OCI-LY3 (cell line): ENCODE measurements around the gene RPS6KL1.

Source experiments
- H2AFZ ChIP-seq: fragments of 200-600, 300-600 bp; shearing (Covaris generic); 2 replicates; pipeline ENCODE4 v1.6.0; 2014; ENCODE audit warnings: antibody characterized with exemption, low read depth, low read length
- H3K27ac ChIP-seq: fragments of 200-600, 300-600 bp; sonication (generic); 2 replicates; pipeline ENCODE4 v1.5.1; 2014; ENCODE audit warnings: mild to moderate bottlenecking, low read length, moderate library complexity, mixed read lengths
- H3K27me3 ChIP-seq: fragments of 200-600, 300-600 bp; sonication (generic); 2 replicates; pipeline ENCODE4 v1.6.1; 2014; ENCODE audit warnings: low read depth, low read length, mixed read lengths
- H3K36me3 ChIP-seq: fragments of 200-600, 300-600 bp; sonication (generic); replicated peaks from 2 replicates; pipeline ENCODE3; 2014; ENCODE audit warnings: low read depth, low read length, mixed read lengths
- H3K4me1 ChIP-seq: fragments of 300-600, 200-600 bp; sonication (generic); 2 replicates; pipeline ENCODE4 v1.6.1; 2014; ENCODE audit warnings: low read length, mixed read lengths
- H3K4me2 ChIP-seq: fragments of 200-600, 300-600 bp; sonication (generic); 2 replicates; pipeline ENCODE4 v1.6.1; 2014; ENCODE audit warnings: low read length, mixed read lengths
- H3K4me3 ChIP-seq: fragments of 300-600, 200-600 bp; sonication (generic); 2 replicates; pipeline ENCODE4 v1.5.1; 2014; ENCODE audit warnings: antibody characterized with exemption, mild to moderate bottlenecking, low read length, moderate library complexity
- H3K79me2 ChIP-seq: fragments of 300-600, 200-600 bp; shearing (Covaris generic); 2 replicates; pipeline ENCODE4 v1.6.1; 2014; ENCODE audit warnings: mild to moderate bottlenecking, low read length, mixed read lengths
- H3K9ac ChIP-seq: fragments of 300-600, 200-600 bp; shearing (Covaris generic); 2 replicates; pipeline ENCODE4 v1.6.0; 2014; ENCODE audit warnings: mild to moderate bottlenecking, low read length, moderate library complexity
- H3K9me3 ChIP-seq: fragments of 200-600, 300-600 bp; shearing (Covaris generic); 2 replicates; pipeline ENCODE4 v1.6.1; 2014; ENCODE audit warnings: low read length, mixed read lengths; ENCODE audit not compliant: insufficient read depth
- H4K20me1 ChIP-seq: fragments of 200-600, 300-600 bp; sonication (generic); 2 replicates; pipeline ENCODE4 v1.6.1; 2016; ENCODE audit warnings: low read length, mixed read lengths; ENCODE audit not compliant: insufficient read depth
- EZH2phosphoT487 ChIP-seq: fragments of 200-600 bp; shearing (Covaris generic); IDR thresholded peaks from 2 replicates; pipeline ENCODE4 v1.6.1; 2018; ENCODE audit warnings: antibody characterized with exemption, mixed run types, low read depth
- TF ChIP-seq, protein P1 (sequence below): fragments of 200-600, 300-600 bp; sonication (generic); IDR thresholded peaks from 2 replicates; pipeline ENCODE4 v1.5.1; 2014; ENCODE audit warnings: antibody characterized with exemption, low read length, low read depth

The RPS6KL1 gene

GRCh38 chr14:74897642-74898041 lies 25.4 kb downstream of the RPS6KL1 start:
- Histone ChIP-seq H3K27ac (no peak overlapping the region), H3K4me1 (peaks cover 1% of the 10 kb centered on the region), H2AFZ (no peak overlapping the region), H3K4me3 (no peak overlapping the region), H3K27me3 (no peaks in the 10 kb centered on the region), H4K20me1 (no peaks in the 10 kb centered on the region), H3K4me2 (no peak overlapping the region), H3K9me3 (no peaks in the 10 kb centered on the region), H3K9ac (no peak overlapping the region), H3K79me2 (no peaks in the 10 kb centered on the region), H3K36me3 (peaks cover 80% of the 10 kb centered on the region)
- TF ChIP-seq EZH2phosphoT487 = no peak
- TF ChIP-seq, protein P1, sequence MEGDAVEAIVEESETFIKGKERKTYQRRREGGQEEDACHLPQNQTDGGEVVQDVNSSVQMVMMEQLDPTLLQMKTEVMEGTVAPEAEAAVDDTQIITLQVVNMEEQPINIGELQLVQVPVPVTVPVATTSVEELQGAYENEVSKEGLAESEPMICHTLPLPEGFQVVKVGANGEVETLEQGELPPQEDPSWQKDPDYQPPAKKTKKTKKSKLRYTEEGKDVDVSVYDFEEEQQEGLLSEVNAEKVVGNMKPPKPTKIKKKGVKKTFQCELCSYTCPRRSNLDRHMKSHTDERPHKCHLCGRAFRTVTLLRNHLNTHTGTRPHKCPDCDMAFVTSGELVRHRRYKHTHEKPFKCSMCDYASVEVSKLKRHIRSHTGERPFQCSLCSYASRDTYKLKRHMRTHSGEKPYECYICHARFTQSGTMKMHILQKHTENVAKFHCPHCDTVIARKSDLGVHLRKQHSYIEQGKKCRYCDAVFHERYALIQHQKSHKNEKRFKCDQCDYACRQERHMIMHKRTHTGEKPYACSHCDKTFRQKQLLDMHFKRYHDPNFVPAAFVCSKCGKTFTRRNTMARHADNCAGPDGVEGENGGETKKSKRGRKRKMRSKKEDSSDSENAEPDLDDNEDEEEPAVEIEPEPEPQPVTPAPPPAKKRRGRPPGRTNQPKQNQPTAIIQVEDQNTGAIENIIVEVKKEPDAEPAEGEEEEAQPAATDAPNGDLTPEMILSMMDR = no peak

DNA sequence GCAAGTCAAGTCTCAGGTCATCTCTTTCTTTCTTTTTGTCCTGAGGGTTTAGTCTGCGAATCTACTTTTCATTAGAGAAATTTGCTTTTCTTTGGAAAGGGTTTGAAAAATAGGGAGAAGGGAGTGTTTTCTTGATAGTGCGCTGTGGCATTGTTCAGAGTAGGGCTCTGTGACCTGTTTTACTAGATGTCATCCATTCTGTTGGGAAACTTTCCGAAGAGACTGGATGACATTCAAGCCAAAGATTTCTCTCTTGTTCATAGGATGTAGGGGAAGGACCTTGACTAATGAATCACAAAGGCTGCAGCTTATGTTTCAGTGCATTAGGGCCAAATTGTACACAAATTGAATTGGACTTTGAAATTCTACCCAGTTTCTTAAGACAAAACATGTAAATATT lies 26.7 kb downstream of the RPS6KL1 start:
- Histone ChIP-seq H3K27ac (no peak overlapping the region), H3K4me1 (no peaks in the 10 kb centered on the region), H3K4me2 (no peak overlapping the region), H2AFZ (no peak overlapping the region), H3K9ac (no peak overlapping the region), H4K20me1 (no peaks in the 10 kb centered on the region), H3K9me3 (no peaks in the 10 kb centered on the region), H3K4me3 (no peak overlapping the region), H3K79me2 (no peaks in the 10 kb centered on the region), H3K27me3 (no peaks in the 10 kb centered on the region), H3K36me3 (peaks cover 79% of the 10 kb centered on the region)
- TF ChIP-seq EZH2phosphoT487 = no peak
- TF ChIP-seq, protein P1 = no peak

DNA sequence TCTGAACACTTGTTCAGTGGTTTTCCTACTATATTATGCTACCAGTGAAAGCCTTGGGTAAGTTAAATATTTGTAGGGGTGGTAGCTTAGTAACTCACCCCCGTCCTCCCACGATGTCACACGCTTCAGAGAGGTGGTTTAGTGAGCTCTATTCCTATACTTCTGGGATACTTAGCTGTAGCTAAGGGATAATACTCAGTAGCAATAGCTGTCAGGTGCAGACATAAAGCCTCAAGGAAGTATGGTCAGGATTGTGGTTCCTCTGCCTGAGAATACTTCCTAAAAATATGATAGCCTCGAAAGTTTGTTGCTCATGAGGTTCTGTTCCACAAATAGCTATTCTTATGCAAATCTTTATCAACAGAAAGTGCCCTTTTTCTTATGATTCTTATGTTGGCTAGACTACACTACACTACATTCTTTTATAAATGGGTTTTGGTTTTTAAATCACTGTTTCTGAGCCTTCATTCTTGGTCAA lies 29.4 kb downstream of the RPS6KL1 start:
- Histone ChIP-seq H3K4me1 (no peaks in the 10 kb centered on the region), H3K79me2 (peaks cover 4% of the 10 kb centered on the region; the same call in 1 of the 2 replicates), H3K27me3 (no peaks in the 10 kb centered on the region), H3K9ac (no peak overlapping the region), H3K4me2 (no peak overlapping the region), H3K9me3 (no peaks in the 10 kb centered on the region), H3K4me3 (no peak overlapping the region), H3K27ac (no peak overlapping the region), H4K20me1 (no peaks in the 10 kb centered on the region), H2AFZ (no peak overlapping the region), H3K36me3 (peaks cover 73% of the 10 kb centered on the region)
- no peak for TF ChIP-seq EZH2phosphoT487
- TF ChIP-seq, protein P1 = no peak

DNA sequence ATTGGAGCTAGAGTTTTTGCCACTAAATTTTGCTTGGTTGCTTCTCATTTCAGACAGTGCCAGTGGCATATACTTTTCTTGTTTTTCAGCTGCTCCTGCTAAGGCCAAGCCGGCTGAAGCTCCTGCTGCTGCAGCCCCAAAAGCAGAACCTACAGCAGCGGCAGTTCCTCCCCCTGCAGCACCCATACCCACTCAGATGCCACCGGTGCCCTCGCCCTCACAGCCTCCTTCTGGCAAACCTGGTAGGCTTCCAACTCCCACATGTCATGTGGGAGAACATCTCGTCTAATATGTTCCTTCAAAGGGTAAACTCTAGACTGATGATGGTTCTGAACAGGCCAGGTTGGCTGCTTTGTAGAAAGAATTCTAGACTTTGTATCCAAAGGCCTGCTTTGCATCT lies 30.3 kb downstream of the RPS6KL1 start:
- Histone ChIP-seq H3K36me3 (peaks cover 71% of the 10 kb centered on the region), H2AFZ (no peak overlapping the region), H3K9me3 (no peaks in the 10 kb centered on the region), H3K9ac (no peak overlapping the region), H3K79me2 (peaks cover 13% of the 10 kb centered on the region), H3K4me2 (no peak overlapping the region), H3K27me3 (no peaks in the 10 kb centered on the region), H3K4me1 (no peaks in the 10 kb centered on the region), H4K20me1 (no peaks in the 10 kb centered on the region), H3K27ac (no peak overlapping the region), H3K4me3 (no peak overlapping the region)
- TF ChIP-seq, protein P1 = no peak
- TF ChIP-seq EZH2phosphoT487 = no peak
